Islet precursor cell (in vitro differentiated cells): ENCODE measurements around the gene EYS.
"Not testable (repeated sequence)": the region's sequence is repeated elsewhere in the genome, so short reads cannot be mapped to it uniquely, and the experiment has no call there.

Source experiments
- DNase-seq: peaks from one replicate; pipeline ENCODE4 v3.0.0-alpha.2; 2018

EYS gene

DNA sequence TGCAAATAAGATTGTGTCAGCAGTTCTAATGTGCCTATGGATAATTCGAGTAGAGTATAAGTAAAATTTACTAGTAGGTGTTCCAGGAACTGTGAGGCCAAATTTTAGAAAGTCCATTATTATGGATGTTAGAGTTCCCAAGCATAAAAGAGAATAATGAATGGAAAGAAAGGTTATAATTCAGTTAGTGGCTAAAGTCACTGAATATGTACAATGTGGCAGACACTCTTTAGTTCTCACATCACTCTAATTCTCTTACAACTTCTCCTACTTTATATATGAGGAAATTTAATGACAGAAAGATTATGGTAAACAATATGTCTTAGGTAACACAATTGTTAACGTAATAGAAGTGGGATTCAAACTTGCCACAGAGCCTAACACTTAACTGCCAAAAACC is 75.3 kb downstream of the EYS start:
- no peak for DNase-seq

DNA sequence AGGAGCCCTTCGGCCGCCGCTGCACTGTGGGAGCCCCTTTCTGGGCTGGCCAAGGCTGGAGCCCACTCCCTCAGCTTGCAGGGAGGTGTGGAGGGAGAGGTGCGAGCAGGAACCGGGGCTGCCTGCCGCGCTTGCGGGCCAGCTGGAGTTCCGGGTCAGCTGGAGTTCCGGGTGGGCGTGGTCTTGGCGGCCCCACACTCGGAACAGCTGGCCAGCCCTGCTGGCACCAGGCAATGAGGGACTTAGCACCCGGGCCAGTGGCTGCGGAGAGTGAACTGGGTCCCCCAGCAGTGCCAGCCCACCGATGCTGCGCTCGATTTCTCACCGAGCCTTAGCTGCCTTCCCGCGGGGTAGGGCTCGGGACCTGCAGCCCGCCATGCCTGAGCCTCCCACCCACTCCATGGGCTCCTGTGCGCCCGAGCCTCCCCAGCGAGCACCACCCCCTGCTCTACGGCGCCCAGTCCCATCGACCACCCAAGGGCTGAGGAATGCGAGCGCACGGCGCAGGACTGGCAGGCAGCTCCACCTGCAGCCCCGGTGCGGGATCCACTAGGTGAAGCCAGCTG is 79.5 kb downstream of the EYS start:
- not testable (repeated sequence) for DNase-seq

DNA sequence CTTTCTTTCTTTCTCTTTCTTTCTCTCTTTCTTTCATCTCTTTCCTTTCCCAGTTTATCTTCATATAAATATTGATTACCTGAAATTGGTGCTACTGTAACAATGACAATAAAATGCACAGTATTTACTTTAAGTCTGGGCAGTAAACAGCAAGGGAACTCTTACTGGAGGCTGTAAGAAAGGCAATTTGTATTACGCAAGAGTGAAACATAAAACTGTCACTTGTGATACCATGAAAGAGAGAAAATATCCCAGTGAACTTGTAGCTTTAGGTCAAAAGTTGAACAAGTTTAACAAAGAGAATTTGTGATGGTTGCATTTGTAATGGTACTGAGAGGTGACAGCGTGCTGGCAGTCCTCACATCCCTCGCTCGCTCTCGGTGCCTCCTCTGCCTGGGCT is 80.0 kb downstream of the EYS start:
- DNase-seq, result no peak

DNA sequence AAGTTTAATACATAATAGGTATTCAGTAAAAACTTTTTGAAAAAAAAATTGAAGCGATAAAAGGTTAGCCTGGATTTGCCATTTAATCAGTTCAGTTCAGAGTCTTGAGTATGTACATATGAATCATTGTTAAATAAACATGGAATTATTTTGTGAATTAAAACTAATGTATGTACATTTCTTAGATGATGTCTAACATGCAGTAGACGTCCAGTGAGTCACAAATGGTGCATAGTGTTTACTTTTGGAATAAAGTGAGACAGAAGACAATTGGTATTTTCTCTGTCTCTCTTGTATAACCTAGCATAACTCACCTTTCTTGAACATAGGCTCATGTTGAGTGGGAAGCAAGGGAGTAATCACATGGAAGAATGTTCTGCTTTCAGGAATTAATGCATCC is 83.5 kb downstream of the EYS start:
- no peak for DNase-seq

DNA sequence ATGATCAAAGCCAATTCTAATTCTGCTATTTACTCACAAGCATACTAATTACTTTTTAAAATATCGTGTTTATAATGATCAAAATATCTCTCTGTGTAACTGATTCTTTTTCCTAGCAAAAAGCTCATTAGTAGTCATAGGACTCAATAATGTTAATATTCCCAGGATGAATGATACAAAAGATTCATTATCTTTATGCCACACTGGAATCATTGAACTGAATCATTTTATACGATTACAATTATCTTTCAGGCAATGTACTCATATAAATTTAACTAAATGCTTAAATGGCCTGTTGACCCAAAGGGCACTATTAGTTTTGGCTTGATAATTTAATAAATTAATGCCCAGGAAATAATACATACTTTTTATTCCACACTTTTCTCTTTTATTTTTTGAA is 96.3 kb downstream of the EYS start:
- no peak for DNase-seq

DNA sequence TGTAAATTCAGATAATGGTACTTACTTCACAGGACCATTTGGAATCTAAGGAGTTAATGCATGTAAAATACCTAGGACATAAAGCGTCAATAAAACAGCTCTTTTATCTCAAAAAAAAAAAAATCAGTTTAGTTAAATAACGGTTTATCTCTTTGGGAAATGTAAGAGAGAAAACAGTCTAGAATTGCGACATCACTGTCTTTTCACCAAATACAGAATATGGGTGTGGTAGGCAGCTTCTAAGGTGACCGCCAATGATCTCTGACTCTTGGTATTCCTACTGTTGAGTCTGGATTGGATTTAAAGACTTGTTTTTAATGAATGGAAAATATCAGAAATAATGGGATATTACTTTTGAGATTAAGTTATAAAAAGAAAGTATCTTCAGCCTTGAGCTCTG is 111.5 kb downstream of the EYS start:
- no peak for DNase-seq

DNA sequence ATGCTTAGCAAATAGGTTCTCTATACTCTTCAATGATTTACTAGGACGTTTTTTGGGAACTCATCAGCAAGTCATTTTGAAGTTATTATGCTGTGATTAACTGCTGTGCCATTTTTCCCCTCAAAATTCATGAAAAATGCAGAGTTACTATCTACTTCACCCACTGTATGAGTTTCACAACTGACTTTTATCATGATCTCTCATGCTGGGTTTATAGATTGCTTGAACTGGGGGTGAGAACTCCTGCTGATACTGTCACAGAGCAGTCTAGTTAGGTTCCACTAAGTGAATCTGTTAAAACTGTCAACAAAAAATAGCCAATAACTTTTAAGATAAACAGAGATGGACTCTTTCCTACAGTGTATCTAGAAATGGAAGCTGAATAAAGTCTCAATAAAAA is 136.7 kb downstream of the EYS start:
- no peak for DNase-seq

DNA sequence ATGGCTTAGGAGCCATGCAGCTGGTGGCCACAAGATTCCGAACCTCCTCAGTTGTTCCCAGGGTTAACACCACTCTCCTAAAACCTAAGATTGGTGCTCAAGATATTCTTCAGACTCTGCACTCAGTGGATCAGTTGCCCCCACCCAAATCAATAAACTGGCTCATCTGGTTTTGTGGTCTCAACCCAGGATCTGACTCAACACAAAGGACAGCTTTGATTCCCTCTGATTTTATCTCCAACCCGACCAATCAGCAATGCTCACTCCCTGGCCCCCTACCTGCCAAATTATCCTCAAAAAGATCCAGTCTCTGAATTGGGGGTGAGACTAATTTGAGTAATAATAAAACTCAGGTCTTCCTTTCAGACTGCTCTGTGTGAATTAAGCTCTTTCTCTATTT is 137.5 kb downstream of the EYS start:
- DNase-seq, result peak; percentile 67

DNA sequence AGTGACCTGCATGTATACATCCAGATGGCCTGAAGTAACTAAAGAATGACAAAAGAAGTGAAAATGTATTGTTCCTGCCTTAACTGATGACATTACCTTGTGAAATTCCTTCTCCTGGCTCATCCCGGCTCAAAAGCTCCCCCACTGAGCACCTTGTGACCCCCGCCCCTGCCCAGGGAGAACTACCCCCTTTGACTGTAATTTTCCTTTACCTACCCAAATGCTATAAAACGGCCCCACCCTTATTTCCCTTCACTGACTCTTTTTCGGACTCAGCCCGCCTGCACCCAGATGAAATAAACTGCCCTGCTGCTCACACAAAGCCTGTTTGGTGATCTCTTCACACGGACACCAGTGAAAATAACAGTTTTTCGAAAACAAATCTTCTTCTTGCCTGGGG is 138.0 kb downstream of the EYS start:
- DNase-seq, result not testable (repeated sequence)

DNA sequence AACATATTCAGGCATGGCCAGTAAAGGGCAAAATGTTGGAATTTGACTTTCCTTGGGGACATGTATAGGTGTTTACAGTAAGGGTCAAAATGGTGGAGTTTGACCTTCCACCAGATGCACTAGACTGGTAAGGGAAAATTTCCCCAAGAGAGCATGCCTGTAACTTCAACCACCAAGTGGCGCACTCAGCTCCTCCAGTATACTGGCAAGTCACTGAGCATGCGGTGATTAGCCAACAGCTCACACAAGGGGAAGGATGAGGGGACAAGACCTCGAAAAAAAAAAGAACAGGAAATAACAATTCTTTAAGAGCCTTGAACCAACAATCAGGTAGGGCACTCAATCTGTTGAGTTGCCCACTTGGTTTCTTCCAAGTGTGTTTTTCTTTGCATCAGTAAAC is 140.9 kb downstream of the EYS start:
- DNase-seq, result no peak

DNA sequence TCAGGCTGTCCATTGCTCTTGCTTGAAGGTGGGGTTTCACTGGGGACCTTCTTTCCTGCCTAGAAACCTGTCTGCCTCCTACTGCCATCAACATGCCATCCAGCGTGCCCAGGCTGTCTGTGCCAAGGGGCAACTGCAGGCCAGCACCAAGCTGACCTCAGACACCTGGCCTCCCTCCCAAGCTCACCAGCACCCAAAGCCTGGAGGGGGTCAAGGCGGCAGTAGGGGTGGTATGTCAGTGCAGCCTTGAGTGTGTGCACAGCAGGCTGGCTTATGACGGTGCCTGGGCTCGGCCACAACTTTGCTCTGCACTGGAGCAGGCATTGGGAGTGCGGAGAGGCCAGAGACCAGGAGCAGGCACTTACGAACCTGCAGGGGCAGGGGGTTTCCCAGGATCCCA is 149.0 kb downstream of the EYS start:
- no peak for DNase-seq

DNA sequence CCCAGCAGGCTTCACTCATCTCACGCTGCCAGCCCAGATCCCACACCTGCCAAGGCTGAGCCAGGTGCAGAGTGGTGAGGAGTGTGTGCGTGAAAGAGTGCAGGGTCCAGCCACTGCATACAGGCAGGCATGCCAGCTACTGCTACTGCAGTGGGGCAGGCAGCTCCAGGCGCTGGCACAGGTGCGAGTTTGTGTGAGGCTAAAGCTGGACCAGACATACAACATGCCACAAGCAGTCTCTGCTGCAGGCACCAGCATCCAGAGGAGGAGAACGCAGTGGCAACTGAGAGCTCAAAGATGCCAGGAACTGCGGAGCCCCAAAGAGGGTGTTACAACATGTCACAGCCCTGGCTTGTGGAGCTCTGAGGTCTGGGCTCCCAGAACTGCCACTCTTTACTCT is 149.8 kb downstream of the EYS start:
- DNase-seq, result no peak

DNA sequence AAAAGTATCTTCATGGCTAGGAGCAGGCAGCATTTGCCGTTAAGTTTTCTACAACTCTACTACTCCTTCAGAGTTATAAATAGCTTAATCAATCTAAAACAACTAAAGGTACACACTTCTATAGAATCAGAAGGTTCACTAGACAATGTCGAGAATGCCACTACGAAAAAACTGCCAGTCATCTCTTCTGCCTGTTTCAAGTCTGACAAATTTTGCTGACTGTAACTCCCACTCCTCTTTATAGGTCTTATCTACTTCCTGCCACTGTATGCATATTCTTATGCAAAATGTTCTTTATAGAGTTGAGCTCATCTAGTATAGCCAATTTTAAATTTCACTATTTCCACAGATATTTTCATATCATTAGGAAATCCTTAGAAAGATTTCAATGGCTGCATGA is 160.1 kb downstream of the EYS start:
- no peak for DNase-seq

DNA sequence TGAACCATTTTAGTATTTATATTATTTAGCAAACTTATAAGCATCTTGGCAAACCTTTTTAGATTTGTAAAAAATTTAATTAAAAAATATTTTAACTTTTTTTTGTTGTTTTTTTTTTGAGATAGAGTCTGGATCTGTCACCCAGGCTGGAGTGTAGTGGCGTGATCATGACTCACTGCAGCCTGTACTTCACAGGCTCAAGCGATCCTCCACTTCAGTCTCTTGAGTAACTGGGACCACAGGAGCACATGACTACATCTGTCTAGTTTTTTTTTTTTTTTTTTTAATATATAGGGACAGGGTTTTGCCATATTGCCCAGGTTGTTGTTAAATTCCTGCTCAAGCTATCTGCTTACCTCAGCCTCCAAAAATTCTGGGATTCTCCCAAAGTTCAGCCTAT is 161.1 kb downstream of the EYS start:
- DNase-seq, result peak; percentile 56

DNA sequence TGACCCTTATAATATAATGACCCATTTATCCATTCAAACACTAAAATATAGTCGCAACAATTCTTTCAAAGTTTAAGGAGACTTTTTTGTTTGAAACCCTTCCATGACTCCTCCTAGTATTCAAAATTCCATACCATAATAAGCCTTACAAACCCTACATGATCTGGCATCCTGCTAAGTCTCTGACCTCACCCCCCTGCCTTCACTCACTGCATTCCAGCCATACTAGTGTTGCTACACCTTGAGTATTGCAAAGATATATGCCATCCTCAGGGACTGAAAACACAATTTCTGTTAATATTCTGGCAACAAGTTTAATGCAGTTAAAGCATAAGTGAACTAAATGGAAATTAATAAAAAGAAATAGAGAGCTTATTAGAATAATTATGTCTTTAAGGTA is 168.4 kb downstream of the EYS start:
- DNase-seq, result peak; percentile 59

DNA sequence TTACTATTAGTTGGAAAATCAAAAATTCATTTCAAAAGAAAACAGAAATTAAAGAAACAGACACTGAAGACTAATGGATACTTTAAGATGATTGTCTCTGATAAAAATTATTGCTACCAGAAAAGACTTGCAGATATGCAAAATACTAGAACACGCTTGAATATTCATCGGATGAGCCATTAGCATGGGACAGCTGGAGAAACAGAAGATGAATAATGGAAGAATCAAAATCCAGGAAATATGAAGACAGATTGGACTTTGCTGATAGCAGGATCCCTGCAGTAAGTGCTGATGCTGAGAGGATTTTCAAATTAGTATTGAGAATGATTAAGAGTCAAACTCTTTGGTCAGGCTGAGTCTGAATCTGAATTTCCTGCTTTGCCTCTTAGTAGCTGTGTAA is 169.4 kb downstream of the EYS start:
- no peak for DNase-seq

DNA sequence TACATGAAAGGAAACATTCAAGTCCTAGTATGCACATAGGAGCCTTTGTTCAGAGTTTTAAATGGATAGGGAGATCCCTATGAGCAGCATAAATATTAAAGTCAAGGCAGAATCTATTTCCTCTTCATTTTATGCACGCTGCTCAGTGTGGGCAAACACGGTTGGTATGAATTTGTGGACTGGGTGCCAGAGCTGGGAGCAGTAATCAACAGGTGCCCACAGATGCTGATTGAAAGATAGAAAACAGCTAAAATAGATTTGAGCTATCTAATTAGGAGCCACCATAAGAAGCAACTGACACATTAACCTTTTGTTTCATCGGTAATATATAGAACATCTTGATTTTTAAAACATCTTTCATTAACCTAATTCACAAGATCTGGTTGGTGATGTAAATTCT is 175.5 kb downstream of the EYS start:
- DNase-seq, result no peak

DNA sequence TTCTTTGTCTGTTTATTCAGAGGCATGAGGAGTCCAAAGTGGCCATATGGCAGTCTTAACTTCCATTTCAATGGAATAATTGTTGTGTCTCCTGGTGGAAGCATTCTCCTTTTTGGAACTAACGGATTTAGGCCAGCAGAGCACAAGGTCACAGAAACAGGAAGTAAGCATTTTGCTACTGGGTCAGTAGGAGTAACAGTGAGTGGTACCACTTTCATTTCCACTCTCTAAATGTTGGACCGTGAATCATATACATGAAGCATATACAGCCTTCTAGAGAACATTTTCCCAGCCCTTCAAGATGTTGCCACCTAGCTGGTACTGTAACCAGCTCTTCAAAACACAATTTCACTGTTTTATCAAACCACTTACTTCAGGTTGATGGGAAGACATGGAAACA is 182.8 kb downstream of the EYS start:
- DNase-seq, result no peak

DNA sequence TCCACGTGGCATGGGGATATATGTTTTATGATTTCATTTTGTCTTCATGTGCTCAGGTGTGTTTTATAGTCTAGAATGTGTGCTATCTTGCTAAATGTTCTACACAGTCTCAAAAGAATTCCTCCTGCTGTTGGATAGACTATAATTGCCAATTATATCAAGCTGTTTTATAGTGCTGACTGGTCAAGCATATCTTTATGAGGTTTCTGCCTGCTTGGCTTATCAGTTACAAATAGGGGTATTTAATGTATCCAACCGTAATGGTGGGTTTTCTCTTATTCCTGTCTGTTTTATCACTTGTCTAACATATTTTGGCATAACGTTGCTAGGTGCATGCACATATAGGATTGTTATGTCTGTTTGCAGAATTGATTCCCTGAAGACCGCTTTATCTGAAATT is 201.3 kb downstream of the EYS start:
- no peak for DNase-seq

DNA sequence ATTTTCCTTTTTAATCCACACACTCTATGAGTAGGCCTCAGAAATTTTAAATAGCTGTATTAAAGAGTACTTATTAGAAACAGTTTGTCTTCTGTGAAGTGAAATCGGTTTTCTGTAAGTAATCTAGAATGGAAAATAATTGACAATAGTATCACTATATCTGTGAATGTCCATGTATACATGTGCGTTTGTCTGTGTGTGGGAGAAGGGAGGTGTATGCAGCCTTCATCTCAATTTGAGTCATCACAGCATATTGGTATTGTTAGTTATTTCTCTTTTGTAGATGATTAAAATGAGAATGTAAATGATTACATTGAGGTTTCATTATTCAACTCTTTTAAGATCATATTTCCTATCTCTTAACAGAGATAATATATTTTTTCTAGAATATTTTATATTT is 206.0 kb downstream of the EYS start:
- no peak for DNase-seq

DNA sequence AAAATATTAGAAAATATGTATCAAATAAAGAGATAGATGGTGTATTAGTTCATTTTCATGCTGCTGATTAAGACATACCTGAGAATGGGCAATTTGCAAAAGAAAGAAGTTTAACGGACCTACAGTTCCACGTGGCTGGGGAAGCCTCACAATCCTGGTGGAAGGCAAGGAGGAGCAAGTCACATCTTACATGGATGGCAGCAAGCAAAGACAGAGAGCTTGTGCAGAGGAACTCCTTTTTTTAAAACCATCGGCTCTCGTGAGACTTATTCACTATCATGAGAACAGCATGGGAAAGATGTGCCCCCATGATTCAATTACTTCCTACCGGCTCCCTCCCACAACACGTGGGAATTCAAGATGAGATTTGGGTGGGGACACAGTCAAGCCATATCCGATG is 223.4 kb downstream of the EYS start:
- DNase-seq, result not testable (repeated sequence)

DNA sequence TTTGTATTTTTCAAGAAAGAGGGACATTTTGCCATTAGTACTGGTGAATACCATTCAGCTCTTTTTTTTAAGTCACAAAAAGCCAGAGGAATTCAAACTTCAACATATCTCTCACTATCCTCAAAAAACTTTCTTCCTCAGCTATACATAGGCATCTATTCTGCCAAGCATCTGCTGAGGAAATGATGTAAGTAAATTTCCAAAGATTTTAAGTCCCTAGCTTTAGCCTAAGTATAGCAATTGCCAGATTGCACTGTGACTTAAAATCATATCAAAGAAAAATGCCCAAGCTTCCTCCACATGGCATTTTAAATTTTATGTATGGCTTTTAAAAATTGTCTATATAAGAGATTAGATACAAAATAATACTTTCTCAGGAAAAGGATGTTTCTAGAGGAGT is 237.4 kb downstream of the EYS start:
- DNase-seq, result no peak

DNA sequence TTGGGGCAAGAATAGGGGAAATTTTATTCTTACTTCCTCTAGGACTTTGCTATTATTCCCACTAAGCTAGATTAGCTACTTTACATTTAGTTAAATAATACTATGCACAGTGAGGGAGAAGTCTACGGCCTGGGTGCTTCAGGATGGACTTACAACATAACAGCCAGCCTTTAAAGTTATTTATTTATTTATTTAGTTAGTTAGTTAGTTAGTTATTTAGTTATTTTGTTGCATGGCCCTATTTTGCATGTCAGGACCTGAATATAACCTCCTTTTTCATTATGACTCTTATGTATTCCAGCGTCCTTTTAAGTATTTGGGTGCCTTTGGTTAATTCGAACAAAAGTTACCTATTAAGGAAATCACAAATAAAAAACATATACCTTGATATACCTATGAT is 238.7 kb downstream of the EYS start:
- no peak for DNase-seq

DNA sequence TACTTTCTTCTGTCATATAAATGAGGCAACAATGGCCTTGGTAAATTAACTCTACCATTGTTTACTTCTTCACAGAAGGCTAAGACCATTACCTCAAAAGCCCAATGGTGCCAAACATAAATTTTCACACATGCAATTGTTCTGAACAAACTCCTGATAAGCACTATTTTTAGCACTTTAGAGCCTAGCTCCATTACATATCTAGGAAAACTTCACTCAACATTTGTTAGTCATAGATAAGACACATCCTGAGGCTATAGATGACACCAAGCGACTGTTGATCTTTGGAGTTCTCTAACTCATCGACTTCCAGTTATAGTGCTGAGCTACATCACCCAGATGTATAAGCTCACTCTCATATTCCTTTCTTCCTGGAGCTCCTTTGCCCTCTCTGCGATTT is 245.9 kb downstream of the EYS start:
- DNase-seq, result no peak

DNA sequence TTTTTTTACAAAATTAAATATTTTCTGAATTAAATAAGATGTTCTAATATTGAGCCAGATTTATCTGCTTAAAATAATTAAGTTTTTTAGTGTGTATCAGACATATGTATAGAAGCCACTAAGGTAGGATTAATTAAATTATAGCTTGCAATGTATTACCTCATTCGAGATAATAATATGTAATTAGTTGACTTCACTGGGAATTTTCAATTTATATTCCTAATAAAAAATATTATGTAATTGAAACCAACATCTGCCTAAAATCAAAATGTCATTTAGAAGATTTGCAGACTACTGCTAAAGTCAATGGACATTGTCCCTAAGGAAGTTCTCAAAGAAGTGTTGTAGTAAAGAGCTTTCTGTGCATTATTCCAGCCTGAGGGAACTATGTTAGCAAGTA is 254.7 kb downstream of the EYS start:
- DNase-seq, result no peak

DNA sequence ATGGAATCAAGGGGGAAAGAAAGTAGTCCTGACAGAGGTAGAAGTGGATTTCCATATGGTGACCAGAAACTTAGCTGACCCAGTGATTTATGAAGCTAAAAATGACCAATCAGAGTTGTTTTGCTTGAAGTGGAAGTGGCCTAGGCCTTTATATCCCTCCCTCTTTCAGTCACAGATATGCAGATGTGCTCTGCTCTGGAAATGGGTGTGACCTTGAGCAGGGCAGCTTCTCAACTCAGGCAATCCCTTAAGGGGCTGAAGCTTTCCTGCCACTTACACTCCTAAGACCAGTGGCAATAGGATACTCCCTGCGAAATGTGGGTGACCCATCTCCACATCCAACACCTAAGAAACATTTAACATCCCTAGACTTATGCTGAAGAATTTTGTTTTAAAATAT is 256.6 kb downstream of the EYS start:
- DNase-seq, result peak; percentile 52
